T-helper 17 cell (primary cell): ENCODE measurements around the gene NTSR1. TPM values are rescaled to one million over a fixed set of nuclear protein-coding genes. Genes with fewer than 3 reads are reported as not detected.
A peak's percentile ranks its signal among the peaks of the same experiment; 100 is the strongest.

ENCODE experiments used
- ATAC-seq: fragments of 150-1000 bp; cut with Tn5 transposase; 2 replicates; pipeline ENCODE4 v1.10.0; 2021; ENCODE audit warnings: mild to moderate bottlenecking, moderate library complexity
- DNase-seq, 3 donors: peaks; one replicate each; pipeline versions ENCODE4 v3.0.0 to v3.0.0-alpha.2; 2020 to 2021
- H3K9me3 ChIP-seq: one replicate; pipeline ENCODE4 v1.7.0; 2013; ENCODE audit warnings: low read length, mild to moderate bottlenecking; ENCODE audit not compliant: control insufficient read depth, poor library complexity, severe bottlenecking
- H3K27ac Mint-ChIP-seq: one replicate; pipeline ENCODE4 v1.8.0; 2022; ENCODE audit warnings: mild to moderate bottlenecking, moderate library complexity, mixed read lengths
- H3K27me3 Mint-ChIP-seq: one replicate; pipeline ENCODE4 v1.8.0; 2022; ENCODE audit warnings: mixed read lengths
- H3K36me3 Mint-ChIP-seq: one replicate; pipeline ENCODE4 v1.8.0; 2022; ENCODE audit warnings: low read depth, mixed read lengths
- H3K4me1 Mint-ChIP-seq: one replicate; pipeline ENCODE4 v1.8.0; 2022; ENCODE audit warnings: mild to moderate bottlenecking, mixed read lengths
- H3K4me3 Mint-ChIP-seq: one replicate; pipeline ENCODE4 v1.8.0; 2022; ENCODE audit warnings: mild to moderate bottlenecking, moderate library complexity, mixed read lengths
- total RNA-seq, 4 donors: library from RNA in 2 of 4; stranded (reverse) in 2 of 4; gene quantifications; one replicate each; pipeline ENCODE4 v1.2.3 and lab custom pipeline; 2022 to 2026

The NTSR1 gene
- total RNA-seq, 2 donors from 2014 or later: 0.10 TPM; not detected in 1

DNA sequence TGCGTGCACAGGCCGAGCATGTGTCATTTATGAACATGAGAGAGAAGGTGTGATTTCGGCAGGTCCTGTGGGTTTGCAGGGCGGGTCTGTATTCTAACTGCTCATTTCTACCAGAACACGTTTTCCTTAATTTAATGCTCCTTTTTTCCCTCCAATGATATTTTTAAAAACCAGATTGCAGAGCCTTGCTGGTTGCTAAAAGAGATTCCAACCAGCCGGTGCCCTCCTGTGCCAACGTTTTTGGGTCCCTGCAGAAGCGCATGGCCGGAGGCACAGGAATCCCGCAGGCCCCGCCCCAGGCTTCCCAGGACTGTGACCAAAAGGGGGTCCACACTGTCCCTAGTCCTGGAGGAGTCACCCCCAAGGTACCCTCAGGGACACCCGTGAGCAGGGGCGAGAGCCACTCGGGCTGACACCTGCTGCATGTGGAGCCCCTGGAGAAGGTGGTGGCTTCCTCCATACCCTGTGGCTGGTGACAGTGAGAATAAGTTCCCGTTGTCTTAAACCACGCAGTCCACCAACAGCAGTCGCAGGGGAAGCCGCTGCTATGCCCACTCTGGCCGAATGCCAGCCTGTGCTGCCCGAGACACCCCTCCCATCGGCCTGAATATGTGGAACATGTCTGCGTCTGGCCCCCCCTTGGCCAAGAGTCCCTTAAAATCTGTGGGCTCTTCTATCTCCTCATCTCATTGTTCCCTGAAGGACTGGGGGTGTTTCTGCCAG is 15.7 kb upstream of the NTSR1 start:
- ATAC-seq: no peak
- no peak for DNase-seq
- Mint-ChIP-seq H3K27ac (no peak overlapping the region), H3K36me3 (no peaks in the 10 kb centered on the region), H3K4me3 (no peak overlapping the region), H3K27me3 (peaks cover 39% of the 10 kb centered on the region), H3K4me1 (peaks cover 4% of the 10 kb centered on the region)
- no peaks in the 10 kb centered on the region for H3K9me3 ChIP-seq

- Mint-ChIP-seq H3K27me3 (peaks cover 39% of the 10 kb centered on the region), H3K27ac (no peak overlapping the region), H3K4me1 (peaks cover 4% of the 10 kb centered on the region), H3K36me3 (no peaks in the 10 kb centered on the region), H3K4me3 (no peak overlapping the region)
- no peaks in the 10 kb centered on the region for H3K9me3 ChIP-seq
- ATAC-seq: no peak
- no peak for DNase-seq
Measured at GRCh38 chr20:62693524-62693922, 15.1 kb upstream of the NTSR1 start.

DNA sequence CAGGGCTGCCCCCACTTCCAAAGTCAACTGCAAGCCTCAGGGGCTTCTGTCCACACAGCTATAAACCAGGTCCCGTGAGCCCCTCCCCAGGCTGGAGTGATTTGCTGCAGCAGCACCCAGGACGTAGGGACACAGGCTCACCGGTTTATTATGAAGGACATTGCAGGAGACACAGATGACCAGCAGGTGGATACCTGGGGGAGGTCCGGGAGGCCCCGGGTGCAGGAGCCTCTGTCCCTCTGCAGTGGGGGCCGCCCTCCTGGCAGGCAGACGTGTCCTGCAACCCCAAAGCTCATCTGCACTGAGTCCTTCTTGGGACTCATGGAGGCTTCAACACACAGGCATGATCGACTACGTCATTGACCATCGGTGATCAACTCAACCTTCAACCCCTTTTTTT is 14.5 kb upstream of the NTSR1 start:
- Mint-ChIP-seq H3K36me3 (no peaks in the 10 kb centered on the region), H3K4me1 (peaks cover 4% of the 10 kb centered on the region), H3K27me3 (peaks cover 39% of the 10 kb centered on the region), H3K27ac (no peak overlapping the region), H3K4me3 (no peak overlapping the region)
- no peak for DNase-seq
- ATAC-seq: no peak
- H3K9me3 ChIP-seq: no peaks in the 10 kb centered on the region

DNA sequence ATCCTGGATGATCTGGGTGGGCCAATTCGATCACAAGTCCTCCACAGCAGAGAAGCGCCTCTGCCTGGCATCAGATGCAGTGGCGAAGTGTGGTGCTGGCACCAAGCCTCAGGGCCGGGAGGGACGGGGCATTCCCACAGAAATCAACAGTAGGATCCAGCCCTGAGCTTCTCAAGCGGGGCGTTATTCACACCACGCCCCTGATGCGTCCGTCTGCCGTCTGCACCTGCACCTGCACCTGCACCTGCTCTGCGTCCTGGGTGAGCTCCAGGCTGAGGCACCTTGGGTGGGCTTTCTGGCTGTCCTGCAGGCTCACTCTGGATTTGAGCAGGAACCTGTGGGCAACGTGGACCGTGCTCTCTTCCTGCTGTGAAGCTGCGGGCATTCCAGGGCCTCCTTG is 13.8 kb upstream of the NTSR1 start:
- Mint-ChIP-seq H3K27me3 (peaks cover 39% of the 10 kb centered on the region), H3K4me3 (no peak overlapping the region), H3K27ac (no peak overlapping the region), H3K36me3 (no peaks in the 10 kb centered on the region), H3K4me1 (peaks cover 4% of the 10 kb centered on the region)
- ATAC-seq (no peak), DNase-seq (no peak)
- no peaks in the 10 kb centered on the region for H3K9me3 ChIP-seq

- DNase-seq: no peak
- Mint-ChIP-seq H3K27ac (no peak overlapping the region), H3K36me3 (no peaks in the 10 kb centered on the region), H3K27me3 (peaks cover 31% of the 10 kb centered on the region), H3K4me1 (peaks cover 4% of the 10 kb centered on the region), H3K4me3 (peak overlapping the region; percentile 52)
- no peak for ATAC-seq
- no peaks in the 10 kb centered on the region for H3K9me3 ChIP-seq
Measured at GRCh38 chr20:62695448-62696414, 12.9 kb upstream of the NTSR1 start.

DNA sequence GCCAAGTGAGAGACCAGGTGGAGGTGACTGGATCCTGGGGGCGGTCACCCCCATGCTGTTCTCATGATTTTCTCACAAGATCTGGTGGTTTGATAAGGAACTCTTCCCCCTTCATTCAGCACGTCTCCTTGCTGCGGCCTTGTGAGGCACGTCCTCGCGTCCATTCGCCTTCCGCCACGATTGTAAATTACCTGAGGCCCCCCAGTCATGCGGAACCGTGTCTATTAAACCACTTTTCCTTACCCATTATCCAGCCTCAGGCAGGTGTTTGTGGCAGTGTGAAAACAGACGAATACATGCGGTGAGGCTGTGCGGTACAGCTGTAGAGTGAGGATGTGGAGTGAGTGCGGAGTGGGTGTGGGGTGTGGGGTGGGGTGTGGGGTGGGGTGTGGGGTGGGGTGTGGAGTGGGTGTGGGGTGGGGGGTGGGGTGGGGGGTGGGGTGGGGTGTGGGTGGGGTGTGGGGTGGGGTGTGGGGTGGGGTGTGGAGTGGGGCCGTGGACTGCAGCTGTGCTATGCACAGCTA is 12.1 kb upstream of the NTSR1 start:
- H3K9me3 ChIP-seq: no peaks in the 10 kb centered on the region
- ATAC-seq (no peak), DNase-seq (no peak)
- Mint-ChIP-seq H3K27ac (no peak overlapping the region), H3K4me3 (no peak overlapping the region), H3K27me3 (peaks cover 26% of the 10 kb centered on the region), H3K4me1 (peaks cover 2% of the 10 kb centered on the region), H3K36me3 (no peaks in the 10 kb centered on the region)

DNA sequence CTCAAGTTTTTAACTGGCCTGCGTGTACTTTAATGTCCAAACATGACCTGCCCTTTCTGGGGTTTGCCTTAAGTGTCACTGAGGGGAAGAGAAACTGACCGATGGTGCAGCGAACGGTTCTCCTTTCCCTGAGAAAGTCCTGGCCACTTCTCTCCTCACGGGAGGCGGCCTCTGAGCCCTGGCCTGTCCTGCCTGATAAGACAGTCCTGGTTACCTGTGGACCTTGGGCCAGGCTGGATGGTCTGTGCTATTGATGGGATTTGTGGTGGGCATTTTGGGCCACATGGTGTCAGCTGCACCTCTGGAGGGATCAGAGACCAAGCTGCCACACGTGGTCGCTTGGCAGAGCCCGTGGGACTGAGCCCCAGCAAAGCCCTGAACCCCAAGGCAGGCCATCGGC is 11.6 kb upstream of the NTSR1 start:
- DNase-seq (no peak), ATAC-seq (no peak)
- Mint-ChIP-seq H3K4me3 (no peak overlapping the region), H3K36me3 (no peaks in the 10 kb centered on the region), H3K27me3 (peaks cover 22% of the 10 kb centered on the region), H3K27ac (no peak overlapping the region), H3K4me1 (no peaks in the 10 kb centered on the region)
- no peaks in the 10 kb centered on the region for H3K9me3 ChIP-seq

DNA sequence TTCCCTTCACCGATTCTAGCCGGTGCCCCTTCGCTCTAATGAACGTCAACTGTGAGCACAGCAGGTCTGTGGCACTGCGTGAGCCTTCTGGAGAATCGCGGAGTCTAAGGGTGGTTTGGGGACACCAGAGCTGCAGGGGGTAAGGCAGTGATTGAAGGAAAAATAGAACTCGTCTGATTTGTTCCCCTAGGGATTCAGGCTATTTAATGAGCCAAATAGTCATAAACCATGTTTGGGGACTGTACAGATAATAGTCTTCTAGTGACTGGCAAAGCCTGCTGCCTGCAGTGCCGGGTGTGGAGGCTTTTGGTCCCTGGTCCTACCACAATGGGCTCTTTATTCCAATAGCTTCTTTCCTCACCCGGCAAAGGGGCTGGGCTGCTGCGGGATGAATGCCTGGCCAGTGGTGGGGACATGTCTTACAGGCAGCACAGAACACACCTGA is 11.1 kb upstream of the NTSR1 start:
- no peaks in the 10 kb centered on the region for H3K4me1 Mint-ChIP-seq
- H3K4me3 Mint-ChIP-seq: no peak overlapping the region
- H3K27me3 Mint-ChIP-seq: peaks cover 24% of the 10 kb centered on the region
- H3K36me3 Mint-ChIP-seq: no peaks in the 10 kb centered on the region
- no peak overlapping the region for H3K27ac Mint-ChIP-seq
- no peaks in the 10 kb centered on the region for H3K9me3 ChIP-seq
- ATAC-seq (no peak), DNase-seq (no peak)

- no peak overlapping the region for H3K27ac Mint-ChIP-seq
- ATAC-seq: no peak
- DNase-seq: no peak
- no peaks in the 10 kb centered on the region for H3K36me3 Mint-ChIP-seq
- H3K9me3 ChIP-seq: no peaks in the 10 kb centered on the region
- H3K27me3 Mint-ChIP-seq: peaks cover 21% of the 10 kb centered on the region
- H3K4me3 Mint-ChIP-seq: no peak overlapping the region
- H3K4me1 Mint-ChIP-seq: no peaks in the 10 kb centered on the region
Measured at GRCh38 chr20:62698231-62698630, 10.4 kb upstream of the NTSR1 start.

GRCh38 chr20:62699296-62699695 is 9.3 kb upstream of the NTSR1 start:
- ATAC-seq (no peak), DNase-seq (no peak)

DNA sequence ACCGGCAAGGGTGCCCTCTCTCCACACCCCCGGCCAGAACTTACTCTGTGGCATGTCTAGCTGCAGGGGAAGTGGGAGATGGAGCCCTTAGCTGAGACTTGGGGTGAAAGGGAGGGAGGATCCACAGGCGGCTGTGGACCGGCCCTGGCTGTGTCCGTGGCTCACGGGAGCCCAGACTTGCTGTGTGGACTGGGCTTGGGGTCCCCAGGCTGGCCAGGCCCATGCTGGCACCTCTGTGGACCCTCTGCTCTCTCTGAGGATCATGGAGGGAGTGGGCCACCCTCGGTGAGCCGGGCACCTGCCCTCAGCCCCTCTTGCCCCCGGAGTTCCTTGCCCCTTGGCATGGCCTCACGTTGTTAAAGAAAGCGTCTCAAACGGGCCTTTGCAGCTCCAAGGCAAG is 8.9 kb upstream of the NTSR1 start:
- peaks cover 3% of the 10 kb centered on the region for H3K4me1 Mint-ChIP-seq
- H3K9me3 ChIP-seq: no peaks in the 10 kb centered on the region
- peaks cover 10% of the 10 kb centered on the region for H3K27me3 Mint-ChIP-seq
- no peak for ATAC-seq
- H3K4me3 Mint-ChIP-seq: no peak overlapping the region
- no peaks in the 10 kb centered on the region for H3K36me3 Mint-ChIP-seq
- H3K27ac Mint-ChIP-seq: no peak overlapping the region
- no peak for DNase-seq

More at GRCh38 chr20:62699296-62699695, 9.3 kb upstream of the NTSR1 start:
- H3K36me3 Mint-ChIP-seq: no peaks in the 10 kb centered on the region
- peaks cover 10% of the 10 kb centered on the region for H3K27me3 Mint-ChIP-seq
- H3K4me1 Mint-ChIP-seq: peaks cover 3% of the 10 kb centered on the region
- H3K27ac Mint-ChIP-seq: no peak overlapping the region
- no peaks in the 10 kb centered on the region for H3K9me3 ChIP-seq
- no peak overlapping the region for H3K4me3 Mint-ChIP-seq

GRCh38 chr20:62700261-62700930 is 8.2 kb upstream of the NTSR1 start:
- no peaks in the 10 kb centered on the region for H3K36me3 Mint-ChIP-seq
- ATAC-seq: no peak
- H3K27me3 Mint-ChIP-seq: peaks cover 8% of the 10 kb centered on the region
- H3K9me3 ChIP-seq: no peaks in the 10 kb centered on the region
- H3K4me3 Mint-ChIP-seq: no peak overlapping the region
- H3K27ac Mint-ChIP-seq: no peak overlapping the region
- peaks cover 3% of the 10 kb centered on the region for H3K4me1 Mint-ChIP-seq
- no peak for DNase-seq
